Right lobe of liver (tissue), 6 donors: Measurements from ENCODE around the gene HOXC10. TPM values are rescaled to one million over a fixed set of nuclear protein-coding genes. Genes with fewer than 3 reads are reported as not detected.

Experiments used
- ATAC-seq, 4 donors: fragments of 200-7000 bp; cut with Tn5 transposase; one replicate each; pipeline ENCODE4 v1.9.1; 2020; ENCODE audit warnings: mild to moderate bottlenecking in 4 of 4, moderate library complexity in 4 of 4
- DNase-seq, 3 donors: peaks; one replicate each; pipeline ENCODE4 v3.0.0-alpha.2; 2020
- H3K27ac ChIP-seq, 3 donors: fragments of 200-600 bp; one replicate each; pipeline ENCODE4 v1.8.0; 2022
- H3K27me3 ChIP-seq, 2 donors: fragments of 200-600 bp; one replicate each; pipeline ENCODE4 v1.8.0; 2022
- H3K36me3 ChIP-seq, 4 donors: fragments of 200-600 bp; sonication (generic) in 1 of 4; one replicate each; pipeline versions ENCODE4 v1.5.1 to v1.8.0; 2017 to 2022; ENCODE audit warnings: control low read depth in 1 of 4
- H3K4me1 ChIP-seq, 4 donors: fragments of 200-600 bp; sonication (generic) in 1 of 4; one replicate each; pipeline versions ENCODE4 v1.5.1 to v1.8.0; 2017 to 2022; ENCODE audit warnings: control low read depth in 1 of 4
- H3K4me3 ChIP-seq, 3 donors: fragments of 200-600 bp; one replicate each; pipeline ENCODE4 v1.8.0; 2022
- H3K9me3 ChIP-seq, 4 donors: fragments of 200-600 bp; sonication (generic) in 1 of 4; one replicate each; pipeline versions ENCODE4 v1.5.1 to v1.8.0; 2017 to 2022; ENCODE audit warnings: control low read depth in 1 of 4
- CTCF ChIP-seq, 4 donors: fragments of 200-600 bp in 3 of 4; fragments of 450-650 bp in 1 of 4; IDR thresholded peaks; one replicate each; pipeline versions ENCODE4 v1.5.1 to v1.8.0; 2016 to 2022; ENCODE audit warnings: antibody characterized with exemption in 4 of 4, mild to moderate bottlenecking in 2 of 4
- POLR2A ChIP-seq: fragments of 450-650 bp; IDR thresholded peaks from one replicate; pipeline ENCODE4 v1.6.1; 2017; ENCODE audit warnings: antibody characterized with exemption, mild to moderate bottlenecking
- WGBS: methylation state at CpG from one replicate; pipeline ENCODE4 v1.1.6; 2018; ENCODE audit warnings: low coverage, low lambda C conversion rate; ENCODE audit not compliant: insufficient coverage; ENCODE audit errors: missing lambda C conversion rate; 5-methylcytosine and 5-hydroxymethylcytosine counted together
- intact Hi-C, 2 donors: fragments of 100-400 bp; cut with DNase I; formaldehyde crosslinking; loops; one replicate each; pipeline versions ENCODE4 v1.11.2 to v1.14.1; 2022
- total RNA-seq, 6 experiments: library from RNA; depleted of rRNA in 2 of 6; stranded (reverse); fragments of >200 nt in 2 of 6; fragmentation: NEBNext Ultra II Directional in 3 of 6; extraction: Animal tissue kit (Norgen Biotek cat#: 25700) in 3 of 6; gene quantifications; one replicate each; pipeline versions ENCODE4 v1.1.0 to v1.2.4, GENCODE V29; 2016 to 2023
- donor health status: DM: no; HTN: yes; CAD: no.
- donor health status: DM: no; HTN: no; CAD: no.
- donor health status: DM: no; HTN: no; CAD: no.
- donor health status: DM: no; HTN: yes; CAD: no.
- donor health status: DM: no; HTN: yes; CAD: no.

The HOXC10 gene
- total RNA-seq, 6 experiments from 2014 or later = not detected

GRCh38 chr12:54035568-54036264 lies 50.8 kb downstream of the HOXC10 start:
- intact Hi-C loops = loop anchor here in 1 of 2 donors (10.0 kb wide), 1 partner anchor 169 kb away; no protein-coding TSS in a partner anchor
- TF ChIP-seq POLR2A = no peak
- no peak for TF ChIP-seq CTCF (IDR thresholded peaks at IDR 0.05)
- Histone ChIP-seq H3K9me3 (no peaks in the 10 kb centered on the region), H3K27ac (no peak overlapping the region), H3K4me1 (peaks cover 0 to 5% (median 0%) of the 10 kb centered on the region in 4 donors), H3K27me3 (peaks cover 12 to 37% of the 10 kb centered on the region in 2 donors), H3K36me3 (no peaks in the 10 kb centered on the region), H3K4me3 (no peak overlapping the region)
- 70% methylated on average over 2 of the region's 6 CpGs for WGBS
- ATAC-seq (no peak), DNase-seq (no peak)

GRCh38 chr12:54036620-54037359 lies 51.8 kb downstream of the HOXC10 start:
- DNase-seq (no peak), ATAC-seq (no peak)
- no peaks in the 10 kb centered on the region for H3K9me3 ChIP-seq
- H3K36me3 ChIP-seq = no peaks in the 10 kb centered on the region
- intact Hi-C loops = loop anchor here in 1 of 2 donors (10.0 kb wide), 1 partner anchor 168 kb away; no protein-coding TSS in a partner anchor
- WGBS = 28% methylated on average over 4 of the region's 14 CpGs
- no peak overlapping the region for H3K4me3 ChIP-seq
- no peak overlapping the region for H3K27ac ChIP-seq
- TF ChIP-seq POLR2A (no peak), CTCF (IDR thresholded peaks at IDR 0.05) (no peak)
- peaks cover 0 to 5% (median 0%) of the 10 kb centered on the region in 4 donors for H3K4me1 ChIP-seq
- peaks cover 9 to 32% of the 10 kb centered on the region in 2 donors for H3K27me3 ChIP-seq

- ATAC-seq (no peak), DNase-seq (no peak)
- intact Hi-C loops = loop anchor here in 1 of 2 donors (10.0 kb wide), 1 partner anchor 167 kb away; no protein-coding TSS in a partner anchor
- peaks cover 0 to 5% (median 0%) of the 10 kb centered on the region in 4 donors for H3K4me1 ChIP-seq
- 24% methylated on average over 14 of the region's 14 CpGs for WGBS
- H3K27me3 ChIP-seq = peaks cover 5 to 26% of the 10 kb centered on the region in 2 donors
- no peak overlapping the region for H3K4me3 ChIP-seq
- H3K27ac ChIP-seq = no peak overlapping the region
- H3K9me3 ChIP-seq = no peaks in the 10 kb centered on the region
- no peaks in the 10 kb centered on the region for H3K36me3 ChIP-seq
- TF ChIP-seq CTCF (IDR thresholded peaks at IDR 0.05) = no peak
These were observed 52.7 kb downstream of the HOXC10 start for GRCh38 chr12:54037360-54038283.

- intact Hi-C loops = loop anchor here in 1 of 2 donors (10.0 kb wide), 1 partner anchor 166 kb away; no protein-coding TSS in a partner anchor
- WGBS = 36% methylated on average over 5 of the region's 5 CpGs
- Histone ChIP-seq H3K36me3 (no peaks in the 10 kb centered on the region), H3K4me3 (no peak overlapping the region), H3K27ac (no peak overlapping the region), H3K27me3 (peaks cover 0 to 18% of the 10 kb centered on the region in 2 donors), H3K9me3 (no peaks in the 10 kb centered on the region), H3K4me1 (peaks cover 0 to 5% (median 0%) of the 10 kb centered on the region in 4 donors)
- no peak for DNase-seq
- TF ChIP-seq POLR2A (no peak), CTCF (IDR thresholded peaks at IDR 0.05) (no peak)
- ATAC-seq = no peak
These were observed 53.4 kb downstream of the HOXC10 start for GRCh38 chr12:54038284-54038870.
